Measurements from ENCODE around the gene AIDA. TPM values are rescaled to one million over a fixed set of nuclear protein-coding genes. Genes with fewer than 3 reads are reported as not detected.
A peak's percentile ranks its signal among the peaks of the same experiment; 100 is the strongest.

Gene AIDA
- polyA plus RNA-seq, 2 of the 4 experiments (the other 2 are of a cell fraction): 50.3 to 90.1 TPM

DNA sequence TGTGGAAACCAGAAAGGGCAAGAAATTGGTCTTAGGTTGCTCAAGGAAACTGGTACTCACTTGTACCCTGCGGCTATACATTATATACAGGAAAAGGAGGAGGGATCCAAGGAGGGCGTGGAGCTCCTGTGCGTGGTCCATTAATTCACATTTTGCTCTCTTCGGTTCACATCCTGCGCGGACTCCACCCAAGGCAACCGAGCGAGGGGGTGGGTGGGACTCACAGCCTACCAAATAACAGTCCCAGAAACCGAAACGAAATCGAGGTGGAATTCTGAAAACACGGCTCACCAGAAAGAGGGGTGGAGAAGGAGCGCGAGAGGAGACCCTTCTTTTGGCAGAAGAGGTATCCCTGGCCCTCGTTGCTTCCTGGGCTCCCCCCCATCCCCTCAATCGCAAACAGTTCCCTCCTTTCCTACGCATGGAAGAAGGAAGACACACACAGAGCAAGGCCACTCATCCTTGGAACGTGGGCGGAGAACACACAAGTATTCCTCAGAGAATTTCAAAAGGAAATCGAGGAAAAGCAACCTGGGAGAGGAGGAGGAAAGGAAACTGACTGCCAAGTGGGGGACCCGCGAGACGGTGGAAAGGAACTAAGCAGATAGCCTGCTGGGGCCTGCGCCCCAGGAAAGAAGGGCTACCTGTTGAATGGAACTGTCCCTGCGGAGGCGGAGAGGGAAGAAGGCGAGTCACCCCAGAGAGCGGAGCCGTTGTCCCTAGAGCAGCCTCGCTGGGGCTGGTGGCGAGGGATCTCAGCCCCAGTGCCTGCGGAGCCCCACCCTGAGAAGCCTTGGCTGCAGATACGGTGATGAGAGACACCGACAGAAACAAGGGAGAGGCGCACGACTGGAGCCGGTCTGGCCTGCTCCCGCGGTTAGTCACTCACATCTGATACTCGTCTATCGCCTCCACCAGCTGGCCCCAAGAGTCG is 705 bp downstream of the AIDA start:
- DNase-seq (ENCODE audit: low read depth in 1 of 2, low spot score in 1 of 2) (peak; percentile 55 to 58), FAIRE-seq (no peak), ATAC-seq (peak; percentile 71 to 72)
- TF ChIP-seq, protein P1, sequence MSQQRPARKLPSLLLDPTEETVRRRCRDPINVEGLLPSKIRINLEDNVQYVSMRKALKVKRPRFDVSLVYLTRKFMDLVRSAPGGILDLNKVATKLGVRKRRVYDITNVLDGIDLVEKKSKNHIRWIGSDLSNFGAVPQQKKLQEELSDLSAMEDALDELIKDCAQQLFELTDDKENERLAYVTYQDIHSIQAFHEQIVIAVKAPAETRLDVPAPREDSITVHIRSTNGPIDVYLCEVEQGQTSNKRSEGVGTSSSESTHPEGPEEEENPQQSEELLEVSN (IDR thresholded peaks at IDR 0.05; ENCODE audit: borderline replicate concordance, low read depth): no peak
- TF ChIP-seq FOSL2 (IDR thresholded peaks at IDR 0.05) (no peak), FOSL2 (CRISPR knock-in tag; IDR thresholded peaks at IDR 0.05) (no peak), POLR2A (IDR thresholded peaks at IDR 0.05; ENCODE audit: low read length) (peak; percentile 31; the same call in 1 of the 2 replicates), PHF8 (IDR thresholded peaks at IDR 0.05; ENCODE audit: borderline replicate concordance, low read depth) (no peak), RNF2 (IDR thresholded peaks at IDR 0.05; ENCODE audit: borderline replicate concordance, low read depth) (no peak)
- TF ChIP-seq, protein P2, sequence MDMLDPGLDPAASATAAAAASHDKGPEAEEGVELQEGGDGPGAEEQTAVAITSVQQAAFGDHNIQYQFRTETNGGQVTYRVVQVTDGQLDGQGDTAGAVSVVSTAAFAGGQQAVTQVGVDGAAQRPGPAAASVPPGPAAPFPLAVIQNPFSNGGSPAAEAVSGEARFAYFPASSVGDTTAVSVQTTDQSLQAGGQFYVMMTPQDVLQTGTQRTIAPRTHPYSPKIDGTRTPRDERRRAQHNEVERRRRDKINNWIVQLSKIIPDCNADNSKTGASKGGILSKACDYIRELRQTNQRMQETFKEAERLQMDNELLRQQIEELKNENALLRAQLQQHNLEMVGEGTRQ (IDR thresholded peaks at IDR 0.05): no peak
- TF ChIP-seq, protein P3, sequence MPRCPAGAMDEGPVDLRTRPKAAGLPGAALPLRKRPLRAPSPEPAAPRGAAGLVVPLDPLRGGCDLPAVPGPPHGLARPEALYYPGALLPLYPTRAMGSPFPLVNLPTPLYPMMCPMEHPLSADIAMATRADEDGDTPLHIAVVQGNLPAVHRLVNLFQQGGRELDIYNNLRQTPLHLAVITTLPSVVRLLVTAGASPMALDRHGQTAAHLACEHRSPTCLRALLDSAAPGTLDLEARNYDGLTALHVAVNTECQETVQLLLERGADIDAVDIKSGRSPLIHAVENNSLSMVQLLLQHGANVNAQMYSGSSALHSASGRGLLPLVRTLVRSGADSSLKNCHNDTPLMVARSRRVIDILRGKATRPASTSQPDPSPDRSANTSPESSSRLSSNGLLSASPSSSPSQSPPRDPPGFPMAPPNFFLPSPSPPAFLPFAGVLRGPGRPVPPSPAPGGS (IDR thresholded peaks at IDR 0.05): no peak
- POLR2A ChIA-PET: interaction anchor here (1.1 to 1.8 kb wide), 2 partner anchors 68 to 246 kb away, joined by 5 to 7 read pairs; no protein-coding TSS in a partner anchor
- CTCF ChIA-PET: interaction anchor here (1.0 to 1.5 kb wide), 4 partner anchors 10 to 246 kb away, joined by 3 to 6 read pairs (median 4); no protein-coding TSS in a partner anchor
- Histone ChIP-seq H3K4me1 (peaks cover 20% of the 10 kb centered on the region), H3K4me3 (peak overlapping the region; percentile 74), H3K27ac (peak overlapping the region; percentile 99 to 100), H3K9me3 (no peaks in the 10 kb centered on the region), H3K4me2 (peak overlapping the region; percentile 97)
- 2% methylated on average over 38 of the region's 42 CpGs for WGBS (ENCODE audit: missing lambda C conversion rate)

DNA sequence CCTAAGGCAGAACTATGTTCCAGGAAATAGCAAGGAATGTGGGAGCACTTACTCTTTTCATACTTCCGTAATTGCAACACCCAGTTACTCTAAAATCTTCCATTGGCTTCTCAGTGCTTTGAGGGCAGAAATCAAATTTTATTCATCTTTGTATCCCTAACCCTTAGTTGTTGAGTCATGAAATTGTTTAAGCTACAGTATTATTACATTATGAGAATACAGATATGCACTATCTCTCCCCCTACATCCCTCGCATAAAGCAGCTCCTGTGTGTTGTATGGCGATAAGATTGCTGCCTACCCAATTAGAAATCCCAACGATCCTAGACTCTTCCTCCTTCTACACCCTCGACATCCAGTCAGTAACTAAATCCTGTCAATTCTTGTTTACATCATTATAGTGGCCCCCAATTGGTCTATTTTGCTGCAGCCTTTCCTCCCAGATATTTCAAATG is 2.6 kb downstream of the AIDA start:
- ChIA-PET POLR2A (no interaction called here), CTCF (interaction anchor here (1.1 to 1.3 kb wide), 3 partner anchors 75 to 372 kb away, joined by 3 to 4 read pairs (median 3); no protein-coding TSS in a partner anchor)
- FAIRE-seq: no peak
- peaks cover 1% of the 10 kb centered on the region; the same call in 1 of the 3 replicates for H3K9me3 ChIP-seq
- H3K27ac ChIP-seq: no peak overlapping the region
- H3K4me1 ChIP-seq: peaks cover 20% of the 10 kb centered on the region
- H3K4me2 ChIP-seq: peak overlapping the region; percentile 97; the same call in 2 of the 3 replicates
- WGBS (ENCODE audit: missing lambda C conversion rate): 91% methylated on average over 5 of the region's 5 CpGs
- H3K4me3 ChIP-seq: no peak overlapping the region
- no peak for ATAC-seq
- TF ChIP-seq POLR2AphosphoS2 (conservative IDR thresholded peaks at IDR 0.05; ENCODE audit: low read length) (no peak), SREBF2 (IDR thresholded peaks at IDR 0.05) (no peak), ZC3H11A (IDR thresholded peaks at IDR 0.05) (no peak), RARB (CRISPR knock-in tag; IDR thresholded peaks at IDR 0.05) (no peak), TP53 (CRISPR knock-in tag; IDR thresholded peaks at IDR 0.05) (no peak)
- DNase-seq (ENCODE audit: low read depth in 1 of 2, low spot score in 1 of 2): no peak

DNA sequence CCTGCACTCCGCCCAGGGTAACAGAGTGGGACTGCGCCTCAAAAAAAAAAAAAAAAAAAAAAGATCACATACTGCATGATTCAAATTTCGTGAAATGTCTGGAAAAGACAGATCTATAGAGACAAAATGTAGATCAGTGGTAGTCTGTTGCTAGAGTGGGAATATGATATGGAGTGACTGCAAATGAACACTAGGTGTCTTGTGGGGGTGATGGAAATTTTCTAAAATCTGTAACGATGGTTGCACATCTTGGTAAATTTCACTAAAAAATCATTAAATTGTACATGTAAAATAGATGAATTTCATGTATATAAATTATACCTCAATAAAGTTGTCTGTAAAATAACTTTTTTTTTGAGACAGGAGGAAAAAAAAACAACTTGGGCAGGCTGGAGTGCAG is 5.5 kb downstream of the AIDA start:
- H3K4me1 ChIP-seq: peaks cover 20% of the 10 kb centered on the region

More for the DNA sequence above, 5.5 kb downstream of the AIDA start:
- CTCF ChIA-PET: no interaction called here
- no peak for ATAC-seq
- DNase-seq (ENCODE audit: low read depth in 1 of 2, low spot score in 1 of 2): no peak
- TF ChIP-seq, protein P4, sequence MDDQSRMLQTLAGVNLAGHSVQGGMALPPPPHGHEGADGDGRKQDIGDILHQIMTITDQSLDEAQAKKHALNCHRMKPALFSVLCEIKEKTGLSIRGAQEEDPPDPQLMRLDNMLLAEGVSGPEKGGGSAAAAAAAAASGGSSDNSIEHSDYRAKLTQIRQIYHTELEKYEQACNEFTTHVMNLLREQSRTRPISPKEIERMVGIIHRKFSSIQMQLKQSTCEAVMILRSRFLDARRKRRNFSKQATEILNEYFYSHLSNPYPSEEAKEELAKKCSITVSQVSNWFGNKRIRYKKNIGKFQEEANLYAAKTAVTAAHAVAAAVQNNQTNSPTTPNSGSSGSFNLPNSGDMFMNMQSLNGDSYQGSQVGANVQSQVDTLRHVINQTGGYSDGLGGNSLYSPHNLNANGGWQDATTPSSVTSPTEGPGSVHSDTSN (IDR thresholded peaks at IDR 0.05): no peak
- TF ChIP-seq TP53 (CRISPR knock-in tag; IDR thresholded peaks at IDR 0.05) (no peak), CHD2 (IDR thresholded peaks at IDR 0.05; ENCODE audit: low read length, partially characterized antibody) (no peak), MAFK (IDR thresholded peaks at IDR 0.05; ENCODE audit: partially characterized antibody) (no peak), RCOR1 (IDR thresholded peaks at IDR 0.05; ENCODE audit: low read depth, low read length) (no peak), POLR2A (IDR thresholded peaks at IDR 0.05; ENCODE audit: low read length) (no peak)
- TF ChIP-seq, protein P5, sequence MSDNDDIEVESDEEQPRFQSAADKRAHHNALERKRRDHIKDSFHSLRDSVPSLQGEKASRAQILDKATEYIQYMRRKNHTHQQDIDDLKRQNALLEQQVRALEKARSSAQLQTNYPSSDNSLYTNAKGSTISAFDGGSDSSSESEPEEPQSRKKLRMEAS (IDR thresholded peaks at IDR 0.05): no peak
- Histone ChIP-seq H3K27ac (no peak overlapping the region), H3K4me3 (no peak overlapping the region), H3K4me2 (no peak overlapping the region), H3K9me3 (peaks cover 9% of the 10 kb centered on the region; the same call in 1 of the 3 replicates)
- POLR2A ChIA-PET: no interaction called here
- no peak for FAIRE-seq
- WGBS (ENCODE audit: missing lambda C conversion rate): 69% methylated on average over 4 of the region's 4 CpGs

Measured in A549 (cell line).